HG02852 (cell line): ENCODE data around the gene GAGE10.
"Not testable (repeated sequence)": the region's sequence is repeated elsewhere in the genome, so short reads cannot be mapped to it uniquely, and the experiment has no call there.

Source experiments
- ATAC-seq: cut with Tn5 transposase; IDR thresholded peaks from one replicate; pipeline ENCODE4 v1.9.1; 2021; ENCODE audit warnings: mild to moderate bottlenecking, moderate library complexity; ENCODE audit not compliant: unreplicated experiment

Gene GAGE10

DNA sequence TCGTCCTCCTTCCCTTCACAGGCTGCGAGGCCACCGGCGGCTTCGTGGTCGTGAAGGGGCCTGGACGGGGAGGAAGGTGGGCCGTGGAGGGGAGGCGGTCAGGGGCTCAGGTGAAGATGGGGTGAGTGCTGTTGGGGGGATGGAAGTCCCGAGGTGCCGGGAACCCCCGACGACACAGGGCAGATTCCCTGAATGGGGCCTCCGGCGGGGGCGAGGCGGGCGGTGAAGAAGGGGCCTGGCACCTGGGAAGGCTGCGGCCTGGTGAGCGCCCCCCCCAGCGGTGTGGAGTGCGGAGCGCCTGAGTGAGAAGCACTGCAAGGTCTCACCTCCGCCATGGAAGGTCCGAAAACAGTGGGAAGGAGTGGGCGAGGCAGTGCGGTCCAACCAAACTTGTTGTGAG, 18.8 kb downstream of the GAGE10 start:
- ATAC-seq: not testable (repeated sequence)

DNA sequence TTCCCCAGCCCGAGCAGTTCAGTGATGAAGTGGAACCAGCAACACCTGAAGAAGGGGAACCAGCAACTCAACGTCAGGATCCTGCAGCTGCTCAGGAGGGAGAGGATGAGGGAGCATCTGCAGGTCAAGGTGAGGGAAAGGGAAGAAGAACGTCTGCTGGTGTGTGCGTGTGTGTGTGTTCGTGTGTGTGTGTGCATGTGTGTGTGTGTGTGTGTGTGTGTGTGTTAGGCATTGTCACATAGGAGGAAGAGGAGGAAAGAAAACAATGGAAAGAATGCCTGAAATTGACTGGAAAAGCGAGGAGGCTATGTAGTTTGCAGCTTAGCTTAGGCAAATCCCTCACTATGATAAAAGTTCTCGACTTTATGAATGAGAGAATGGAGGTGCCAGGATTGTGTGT, 20.3 kb downstream of the GAGE10 start:
- ATAC-seq: not testable (repeated sequence)

DNA sequence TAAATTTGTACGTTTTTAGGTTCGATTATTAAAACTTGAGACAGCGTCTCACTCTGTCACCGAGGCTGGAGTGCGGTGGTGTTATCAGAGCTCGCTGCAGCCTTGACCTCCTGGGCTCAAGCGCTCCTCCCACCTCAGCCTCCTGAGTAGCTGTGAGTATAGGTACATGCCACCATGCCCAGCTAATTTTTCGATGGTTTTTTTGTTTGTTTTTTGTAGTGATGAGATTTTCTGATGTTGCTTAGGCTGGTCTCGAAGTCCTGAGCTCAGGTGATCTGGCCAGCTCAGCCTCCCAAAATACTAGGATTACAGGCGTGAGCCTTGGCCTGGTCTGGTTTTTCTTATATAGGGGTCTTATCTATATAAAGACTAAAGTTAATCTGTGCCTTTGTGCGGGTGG, 27.0 kb downstream of the GAGE10 start:
- not testable (repeated sequence) for ATAC-seq

DNA sequence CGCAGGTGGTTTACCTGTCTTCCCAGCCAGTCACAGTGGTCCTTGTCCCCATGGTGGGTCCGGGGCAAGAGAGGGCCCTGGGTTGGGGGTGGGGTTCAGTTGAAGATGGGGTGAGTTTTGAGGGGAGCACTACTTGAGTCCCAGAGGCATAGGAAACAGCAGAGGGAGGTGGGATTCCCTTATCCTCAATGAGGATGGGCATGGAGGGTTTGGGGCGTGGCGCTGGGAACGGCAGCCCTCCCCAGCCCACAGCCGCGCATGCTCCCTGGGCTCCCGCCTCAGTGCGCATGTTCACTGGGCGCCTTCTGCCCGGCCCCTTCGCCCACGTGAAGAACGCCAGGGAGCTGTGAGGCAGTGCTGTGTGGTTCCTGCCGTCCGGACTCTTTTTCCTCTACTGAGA, 27.8 kb downstream of the GAGE10 start, which contains the start of gene GAGE13:
TSS of gene GAGE13 (plus strand) at position 301 of the 400 bp plus-strand sequence. CDS start 1,156 bp downstream, outside the sequence.
- not testable (repeated sequence) for ATAC-seq

DNA sequence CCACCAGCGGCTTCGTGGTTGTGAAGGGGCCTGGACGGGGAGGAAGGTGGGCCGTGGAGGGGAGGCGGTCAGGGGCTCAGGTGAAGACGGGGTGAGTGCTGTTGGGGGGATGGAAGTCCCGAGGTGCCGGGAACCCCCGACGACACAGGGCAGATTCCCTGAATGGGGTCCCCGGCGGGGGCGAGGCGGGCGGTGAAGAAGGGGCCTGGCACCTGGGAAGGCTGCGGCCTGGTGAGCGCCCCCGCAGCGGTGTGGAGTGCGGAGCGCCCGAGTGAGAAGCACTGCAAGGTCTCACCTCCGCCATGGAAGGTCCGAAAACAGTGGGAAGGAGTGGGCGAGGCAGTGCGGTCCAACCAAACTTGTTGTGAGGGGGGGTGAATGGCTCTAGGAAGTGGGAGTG, 28.4 kb downstream of the GAGE10 start:
- ATAC-seq: not testable (repeated sequence)

DNA sequence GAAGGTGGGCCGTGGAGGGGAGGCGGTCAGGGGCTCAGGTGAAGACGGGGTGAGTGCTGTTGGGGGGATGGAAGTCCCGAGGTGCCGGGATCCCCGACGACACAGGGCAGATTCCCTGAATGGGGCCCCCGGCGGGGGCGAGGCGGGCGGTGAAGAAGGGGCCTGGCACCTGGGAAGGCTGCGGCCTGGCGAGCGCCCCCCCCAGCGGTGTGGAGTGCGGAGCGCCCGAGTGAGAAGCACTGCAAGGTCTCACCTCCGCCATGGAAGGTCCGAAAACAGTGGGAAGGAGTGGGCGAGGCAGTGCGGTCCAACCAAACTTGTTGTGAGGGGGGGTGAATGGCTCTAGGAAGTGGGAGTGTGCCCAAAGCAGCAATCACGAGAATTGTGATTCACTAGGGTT, 38.0 kb downstream of the GAGE10 start:
- ATAC-seq: not testable (repeated sequence)

DNA sequence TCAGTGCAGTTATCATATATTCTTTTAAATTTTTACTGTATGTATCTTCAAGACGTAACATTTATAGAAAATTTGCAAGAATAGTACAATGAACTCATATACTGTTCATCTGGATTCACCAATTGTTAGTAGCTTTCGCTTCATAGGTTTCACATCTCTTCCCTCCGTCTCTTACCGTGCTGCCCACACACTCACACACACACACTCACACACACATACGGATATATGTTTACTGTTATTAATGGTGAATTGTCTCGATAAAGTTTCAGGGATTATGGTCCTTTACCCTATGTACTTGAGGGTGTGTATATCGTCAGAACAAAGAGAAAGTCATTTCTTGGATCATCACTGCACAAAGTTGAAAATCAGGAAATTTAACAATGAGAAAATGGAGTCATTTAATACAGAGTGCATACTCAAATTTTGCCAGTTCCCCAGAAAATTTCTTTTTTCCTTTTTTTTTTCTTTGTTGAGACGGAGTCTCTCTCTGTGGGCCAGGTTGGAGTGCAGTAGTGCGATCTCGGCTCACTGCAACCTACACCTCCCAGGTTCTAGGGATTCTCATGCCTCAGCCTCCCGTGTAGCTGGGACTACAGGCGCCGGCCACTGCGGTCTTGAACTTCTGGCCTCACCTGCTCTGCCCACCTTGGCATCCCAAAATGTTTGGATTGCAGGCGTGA, 41.2 kb downstream of the GAGE10 start:
- not testable (repeated sequence) for ATAC-seq

DNA sequence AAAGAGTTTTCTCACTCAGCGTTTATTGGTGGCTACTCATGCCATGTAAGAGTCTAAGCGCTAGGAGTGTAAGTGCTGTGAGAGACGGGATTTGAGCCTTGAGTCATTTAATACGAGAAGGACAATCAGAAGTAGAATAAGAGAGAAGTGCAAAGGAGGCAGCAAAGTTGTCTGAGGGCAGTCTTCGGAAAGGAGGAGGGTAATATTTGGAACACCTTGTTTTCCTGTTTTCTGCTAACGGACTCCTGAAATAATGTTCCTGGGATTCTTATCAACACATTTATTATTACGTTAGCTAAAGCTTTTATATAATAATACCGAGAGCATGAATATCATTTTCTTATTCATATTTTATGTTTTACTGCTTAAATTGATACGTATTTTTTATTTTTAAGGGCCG, 42.0 kb downstream of the GAGE10 start:
- ATAC-seq: not testable (repeated sequence)

DNA sequence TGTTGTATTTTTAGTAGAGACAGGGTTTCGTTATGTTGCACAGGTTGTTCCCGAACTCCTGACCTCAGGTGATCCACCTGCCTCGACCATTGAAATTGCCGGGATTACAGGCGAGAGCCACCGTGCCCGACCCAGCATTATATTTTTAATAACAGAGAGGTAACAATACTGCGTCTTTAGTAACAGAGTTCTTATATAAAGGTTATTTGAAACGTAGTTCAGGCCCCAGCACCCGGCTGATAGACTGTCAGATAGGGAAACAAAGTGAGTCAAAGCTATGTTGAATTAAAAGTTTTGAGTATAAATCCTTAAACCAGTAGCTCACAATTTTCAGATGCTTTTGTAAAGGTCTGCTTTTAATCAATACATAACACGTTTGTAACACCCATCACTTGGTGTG, 42.7 kb downstream of the GAGE10 start:
- not testable (repeated sequence) for ATAC-seq
